ENCODE results near the gene CPEB4. TPM values are rescaled to one million over a fixed set of nuclear protein-coding genes. Genes with fewer than 3 reads are reported as not detected.

CPEB4 gene
- total and polyA plus RNA-seq, 2 donors (not counting 3 experiments of a cell fraction or from before 2014, with no cell fraction given) = 11.3 to 16.4 TPM

DNA sequence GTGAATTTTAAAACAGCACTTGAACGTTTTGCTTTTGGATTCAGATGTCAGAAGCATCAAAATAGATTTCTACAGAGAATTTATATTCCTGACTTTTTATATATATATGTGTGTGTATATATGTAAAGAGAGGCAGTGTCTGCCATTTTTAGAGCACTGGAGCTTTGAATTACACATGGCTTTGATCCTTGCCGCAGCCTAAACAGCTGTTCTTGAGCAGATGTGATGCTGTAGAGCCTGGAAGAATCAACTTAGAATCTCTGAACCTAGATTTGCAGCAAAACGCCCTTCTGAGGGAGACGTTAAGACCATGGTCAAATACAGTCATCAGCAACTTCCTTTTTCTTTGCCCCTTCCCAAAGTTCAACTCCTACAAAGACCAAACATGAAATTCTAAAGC is 79.1 kb downstream of the CPEB4 start:
- TF ChIP-seq POLR2AphosphoS5 (IDR thresholded peaks at IDR 0.05; ENCODE audit: insufficient read depth, low read depth, low read length) (no peak), GATA2 (IDR thresholded peaks at IDR 0.05; ENCODE audit: insufficient read depth, insufficient read length, low read depth, low read length) (no peak), POLR2A (IDR thresholded peaks at IDR 0.05; ENCODE audit: low read depth, low read length) (no peak), MYC (IDR thresholded peaks at IDR 0.05; ENCODE audit: low read depth, low read length) (no peak), EZH2 (IDR thresholded peaks at IDR 0.05; ENCODE audit: borderline replicate concordance, low read depth, low read length, severe bottlenecking) (no peak), JUN (IDR thresholded peaks at IDR 0.05; ENCODE audit: borderline replicate concordance, insufficient read depth, insufficient read length, low read depth) (no peak), FOS (IDR thresholded peaks at IDR 0.05; ENCODE audit: borderline replicate concordance, insufficient read depth, low read length) (no peak)
- TF ChIP-seq, protein P1, sequence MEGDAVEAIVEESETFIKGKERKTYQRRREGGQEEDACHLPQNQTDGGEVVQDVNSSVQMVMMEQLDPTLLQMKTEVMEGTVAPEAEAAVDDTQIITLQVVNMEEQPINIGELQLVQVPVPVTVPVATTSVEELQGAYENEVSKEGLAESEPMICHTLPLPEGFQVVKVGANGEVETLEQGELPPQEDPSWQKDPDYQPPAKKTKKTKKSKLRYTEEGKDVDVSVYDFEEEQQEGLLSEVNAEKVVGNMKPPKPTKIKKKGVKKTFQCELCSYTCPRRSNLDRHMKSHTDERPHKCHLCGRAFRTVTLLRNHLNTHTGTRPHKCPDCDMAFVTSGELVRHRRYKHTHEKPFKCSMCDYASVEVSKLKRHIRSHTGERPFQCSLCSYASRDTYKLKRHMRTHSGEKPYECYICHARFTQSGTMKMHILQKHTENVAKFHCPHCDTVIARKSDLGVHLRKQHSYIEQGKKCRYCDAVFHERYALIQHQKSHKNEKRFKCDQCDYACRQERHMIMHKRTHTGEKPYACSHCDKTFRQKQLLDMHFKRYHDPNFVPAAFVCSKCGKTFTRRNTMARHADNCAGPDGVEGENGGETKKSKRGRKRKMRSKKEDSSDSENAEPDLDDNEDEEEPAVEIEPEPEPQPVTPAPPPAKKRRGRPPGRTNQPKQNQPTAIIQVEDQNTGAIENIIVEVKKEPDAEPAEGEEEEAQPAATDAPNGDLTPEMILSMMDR (IDR thresholded peaks at IDR 0.05; ENCODE audit: extremely low read depth in 1 of 2, insufficient read depth in 1 of 2, low read depth in 1 of 2, low read length in 2 of 2) = no peak
- TF ChIP-seq, protein P2, sequence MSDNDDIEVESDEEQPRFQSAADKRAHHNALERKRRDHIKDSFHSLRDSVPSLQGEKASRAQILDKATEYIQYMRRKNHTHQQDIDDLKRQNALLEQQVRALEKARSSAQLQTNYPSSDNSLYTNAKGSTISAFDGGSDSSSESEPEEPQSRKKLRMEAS (IDR thresholded peaks at IDR 0.05; ENCODE audit: insufficient read depth, insufficient read length) = no peak
- H3K27me3 ChIP-seq (ENCODE audit: control insufficient read depth in 2 of 2, insufficient read depth in 2 of 2, low read length in 2 of 2) = no peaks in the 10 kb centered on the region
- intact Hi-C loops (cut with micrococcal nuclease) (no loop called here), dilution Hi-C loops (cut with MboI; ENCODE audit: extremely low pct_ligation_motif_present, low sequenced_read_pairs) (no loop called here)
- H3K4me3 ChIP-seq (replicated peaks in 1 of 3; ENCODE audit: insufficient read depth in 1 of 3, low read depth in 1 of 3, low read length in 3 of 3) = no peak overlapping the region
- H2AFZ ChIP-seq (ENCODE audit: low read depth, low read length) = no peak overlapping the region
- no peak overlapping the region for H3K4me2 ChIP-seq (ENCODE audit: insufficient read depth, low read length)
- no TSS peak for BruUV-seq (replicated peaks)
- H3K9me1 ChIP-seq (replicated peaks; ENCODE audit: control insufficient read depth, extremely low read depth, insufficient read depth, low read length) = no peaks in the 10 kb centered on the region
- CTCF ChIA-PET = interaction anchor here (1.2 to 1.8 kb wide), 4 partner anchors 24 to 351 kb away, joined by 3 to 4 read pairs (median 3); no protein-coding TSS in a partner anchor
- DNase-seq (ENCODE audit: low read depth, low spot score) = no peak
- no peak overlapping the region for H3K9ac ChIP-seq (replicated peaks; ENCODE audit: extremely low read depth, insufficient read depth, low read length)
- H3K79me2 ChIP-seq (ENCODE audit: control insufficient read depth, insufficient read depth, low read length) = no peaks in the 10 kb centered on the region
- no peaks in the 10 kb centered on the region for H4K20me1 ChIP-seq (replicated peaks; ENCODE audit: control insufficient read depth, extremely low read depth, insufficient read depth, low read length)
- no peak for FAIRE-seq
- no peak overlapping the region for H3K27ac ChIP-seq (ENCODE audit: insufficient read depth, low read depth, low read length)
- H3K36me3 ChIP-seq (ENCODE audit: control insufficient read depth in 2 of 2, extremely low read depth in 1 of 2, insufficient read depth in 2 of 2, low read length in 2 of 2) = no peaks in the 10 kb centered on the region
- POLR2A ChIA-PET = no interaction called here
- H3K4me1 ChIP-seq (ENCODE audit: control insufficient read depth, extremely low read depth, insufficient read depth, low read length) = no peaks in the 10 kb centered on the region
- H3K9me3 ChIP-seq (replicated peaks; ENCODE audit: control insufficient read depth, insufficient read depth, low read length) = no peaks in the 10 kb centered on the region

Measured in endothelial cell of umbilical vein (primary cell).